H1 (cell line): ENCODE data around the gene STAT4. TPM values are rescaled to one million over a fixed set of nuclear protein-coding genes. Genes with fewer than 3 reads are reported as not detected.

ENCODE experiments used
- CBX5 ChIP-seq: fragments of 300-800, 300-1000 bp; sonication (generic); IDR thresholded peaks from 2 replicates; pipeline ENCODE4 v1.7.1; 2016; ENCODE audit warnings: antibody characterized with exemption, low read length, low read depth
- polyA plus RNA-seq, 7 experiments: library from polyadenylated mRNA; depleted of rRNA in 3 of 7; stranded (reverse) in 5 of 7; unstranded in 2 of 7; fragments of >200 nt in 5 of 7; fragments of 200-250 nt in 2 of 7; gene quantifications; 1 replicate in 5 of 7; 2 replicates in 1 of 7; 4 replicates in 1 of 7; pipeline versions ENCODE4 v1.2.1 to v1.2.3, GENCODE V29; 2011 to 2013; ENCODE audit warnings: missing spikeins in 2 of 7, mixed read lengths in 2 of 7
- total RNA-seq: library from RNA; stranded (reverse); fragmentation: NEBNext Ultra II Directional; extraction: Animal tissue kit (Norgen Biotek cat#: 25700); gene quantifications from 2 replicates; pipeline ENCODE4 v1.2.1, GENCODE V29; 2021

The STAT4 gene
- total and polyA plus RNA-seq, 2 of the 8 experiments (the other 6 are each of a cell fraction or from before 2014, with no cell fraction given) = 0.36 to 0.63 TPM

GRCh38 chr2:191178806-191179514 is 28.2 kb upstream of the STAT4 start (continued):
- TF ChIP-seq CBX5 = no peak
